Tibial nerve (tissue), 3 donors: Measurements from ENCODE around the gene NKX1-1.

Experiments used
- POLR2A ChIP-seq, 2 donors: fragments of 450-650 bp; IDR thresholded peaks; one replicate each; pipeline ENCODE4 v1.6.1; 2017; ENCODE audit warnings: antibody characterized with exemption in 2 of 2, mild to moderate bottlenecking in 2 of 2, moderate library complexity in 2 of 2
- TF ChIP-seq, protein P1 (sequence below), 5 experiments: fragments of 200-600 bp in 3 of 5; fragments of 450-650 bp in 2 of 5; sonication (generic) in 3 of 5; IDR thresholded peaks; one replicate each; pipeline ENCODE4 v1.5.1; 2016 to 2019; ENCODE audit warnings: antibody characterized with exemption in 5 of 5, mild to moderate bottlenecking in 3 of 5, moderate library complexity in 2 of 5

DNA sequence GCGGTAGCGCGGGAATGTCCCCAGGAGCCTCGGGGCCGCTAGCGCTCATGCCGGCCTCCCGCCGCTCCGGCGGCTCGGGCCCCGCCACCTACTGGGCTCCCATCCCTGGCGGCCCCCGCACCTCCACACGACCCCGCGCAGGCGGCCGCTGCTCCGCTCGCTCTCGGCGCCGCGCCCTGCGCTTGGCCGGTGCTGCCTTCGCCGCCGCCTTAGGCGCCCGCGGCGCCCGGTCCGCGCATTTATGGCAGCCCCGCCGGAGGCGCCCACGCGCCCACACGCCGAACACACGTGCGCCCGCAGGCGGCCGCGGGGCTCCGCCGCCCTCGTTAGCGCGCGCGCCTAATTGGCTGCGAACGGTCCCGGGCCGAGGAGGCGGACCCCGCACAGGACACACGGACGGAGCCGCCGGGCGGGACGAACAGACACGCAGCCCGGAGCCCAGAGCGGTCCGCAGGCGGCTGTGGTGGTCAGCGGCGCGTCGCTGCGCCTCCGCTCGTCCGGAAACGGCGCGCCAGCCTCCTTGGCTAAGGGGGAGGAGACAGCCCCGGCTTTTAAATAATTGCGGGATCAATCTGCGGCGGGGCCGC lies at the start of gene NKX1-1:
- no peak for TF ChIP-seq POLR2A (IDR thresholded peaks at IDR 0.05)
- TF ChIP-seq, protein P1, sequence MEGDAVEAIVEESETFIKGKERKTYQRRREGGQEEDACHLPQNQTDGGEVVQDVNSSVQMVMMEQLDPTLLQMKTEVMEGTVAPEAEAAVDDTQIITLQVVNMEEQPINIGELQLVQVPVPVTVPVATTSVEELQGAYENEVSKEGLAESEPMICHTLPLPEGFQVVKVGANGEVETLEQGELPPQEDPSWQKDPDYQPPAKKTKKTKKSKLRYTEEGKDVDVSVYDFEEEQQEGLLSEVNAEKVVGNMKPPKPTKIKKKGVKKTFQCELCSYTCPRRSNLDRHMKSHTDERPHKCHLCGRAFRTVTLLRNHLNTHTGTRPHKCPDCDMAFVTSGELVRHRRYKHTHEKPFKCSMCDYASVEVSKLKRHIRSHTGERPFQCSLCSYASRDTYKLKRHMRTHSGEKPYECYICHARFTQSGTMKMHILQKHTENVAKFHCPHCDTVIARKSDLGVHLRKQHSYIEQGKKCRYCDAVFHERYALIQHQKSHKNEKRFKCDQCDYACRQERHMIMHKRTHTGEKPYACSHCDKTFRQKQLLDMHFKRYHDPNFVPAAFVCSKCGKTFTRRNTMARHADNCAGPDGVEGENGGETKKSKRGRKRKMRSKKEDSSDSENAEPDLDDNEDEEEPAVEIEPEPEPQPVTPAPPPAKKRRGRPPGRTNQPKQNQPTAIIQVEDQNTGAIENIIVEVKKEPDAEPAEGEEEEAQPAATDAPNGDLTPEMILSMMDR (IDR thresholded peaks at IDR 0.05) = no peak
